H1 (cell line): ENCODE measurements around the gene TRIM50. TPM values are rescaled to one million over a fixed set of nuclear protein-coding genes. Genes with fewer than 3 reads are reported as not detected.
"Not testable (repeated sequence)": the region's sequence is repeated elsewhere in the genome, so short reads cannot be mapped to it uniquely, and the experiment has no call there.

Experiments
- CTCF ChIA-PET: fragments of 300-600 bp; sonication (Branson Sonifier 250); formaldehyde crosslinking; loops from one replicate; lab custom pipeline; 2021; ENCODE audit not compliant: partially characterized antibody; lab: Charles Lee
- POLR2A ChIA-PET: fragments of 300-600 bp; sonication (Branson Sonifier 250); formaldehyde crosslinking; loops from one replicate; lab custom pipeline; 2021; ENCODE audit warnings: inconsistent platforms; ENCODE audit not compliant: partially characterized antibody; lab: Charles Lee
- DNase-seq, 2 experiments: peaks; one replicate each; pipeline versions ENCODE4 v3.0.0 to v3.0.0-alpha.2; 2010 to 2022; ENCODE audit warnings: low spot score in 2 of 2, low read depth in 1 of 2, mixed read lengths in 1 of 2
- FAIRE-seq: peaks from 2 replicates; lab custom pipeline; 2011; peaks lifted over from hg19 to GRCh38; lab: Jason Lieb, UNC
- H2AFZ ChIP-seq: 2 replicates; pipeline ENCODE4 v1.8.1; 2012; ENCODE audit warnings: low read length, inconsistent platforms
- H2AK5ac ChIP-seq: 2 replicates; pipeline ENCODE4 v1.6.1; 2013; ENCODE audit warnings: low read depth, low read length
- H2BK120ac ChIP-seq: replicated peaks from 2 replicates; pipeline ENCODE3; 2013; ENCODE audit warnings: low read depth, low read length, inconsistent platforms
- H2BK12ac ChIP-seq: 2 replicates; pipeline ENCODE4 v1.6.1; 2013; ENCODE audit warnings: low read depth, low read length
- H2BK15ac ChIP-seq: 2 replicates; pipeline ENCODE4 v1.6.1; 2013; ENCODE audit warnings: low read length
- H2BK20ac ChIP-seq: 2 replicates; pipeline ENCODE4 v1.6.1; 2013; ENCODE audit warnings: low read length
- H2BK5ac ChIP-seq: 2 replicates; pipeline ENCODE4 v1.6.1; 2013; ENCODE audit warnings: low read depth, low read length
- H3K14ac ChIP-seq: 2 replicates; pipeline ENCODE4 v1.6.1; 2013; ENCODE audit warnings: inconsistent platforms; ENCODE audit not compliant: insufficient read length
- H3K18ac ChIP-seq: 2 replicates; pipeline ENCODE4 v1.6.1; 2013; ENCODE audit warnings: low read length; ENCODE audit errors: extremely low read depth
- H3K23ac ChIP-seq: 2 replicates; pipeline ENCODE4 v1.6.1; 2013; ENCODE audit warnings: inconsistent platforms; ENCODE audit not compliant: insufficient read length
- H3K23me2 ChIP-seq: 2 replicates; pipeline ENCODE4 v1.6.1; 2013; ENCODE audit warnings: low read depth, low read length
- H3K27ac ChIP-seq: 2 replicates; pipeline ENCODE4 v1.6.1; 2011; ENCODE audit warnings: low read depth, low read length, inconsistent platforms
- H3K27me3 ChIP-seq, 4 experiments: replicated peaks in 1 of 4; 1 replicate in 1 of 4; 2 replicates in 3 of 4; pipeline versions ENCODE4 v1.6.1 to v1.8.1; 2011 to 2013; ENCODE audit warnings: low read length in 3 of 4, mild to moderate bottlenecking in 3 of 4, inconsistent platforms in 2 of 4, mixed read lengths in 2 of 4, moderate library complexity in 1 of 4; ENCODE audit not compliant: control insufficient read depth in 3 of 4, insufficient read depth in 3 of 4; ENCODE audit errors: extremely low read depth in 1 of 4
- H3K36me3 ChIP-seq, 4 experiments: 2 replicates each; pipeline versions ENCODE4 v1.6.1 to v1.8.1; 2011 to 2013; ENCODE audit warnings: mild to moderate bottlenecking in 4 of 4, low read length in 3 of 4, moderate library complexity in 2 of 4, control low read depth in 1 of 4, inconsistent platforms in 1 of 4; ENCODE audit not compliant: insufficient read depth in 4 of 4, control insufficient read depth in 2 of 4
- H3K4ac ChIP-seq: replicated peaks from 2 replicates; pipeline ENCODE3; 2013; ENCODE audit warnings: low read length, low read depth, mixed read lengths, inconsistent platforms; ENCODE audit not compliant: insufficient read length
- H3K4me1 ChIP-seq, 4 experiments: replicated peaks in 1 of 4; 1 replicate in 1 of 4; 2 replicates in 3 of 4; pipeline versions ENCODE4 v1.6.1 to v1.8.1; 2011 to 2013; ENCODE audit warnings: low read length in 3 of 4, inconsistent platforms in 2 of 4, mixed read lengths in 1 of 4; ENCODE audit not compliant: insufficient read depth in 4 of 4, control insufficient read depth in 3 of 4
- H3K4me2 ChIP-seq, 2 experiments: 2 replicates each; pipeline versions ENCODE4 v1.6.1 to v1.8.1; 2011 to 2013; ENCODE audit warnings: low read depth in 2 of 2, low read length in 2 of 2, control low read depth in 1 of 2, inconsistent platforms in 1 of 2, mild to moderate bottlenecking in 1 of 2; ENCODE audit not compliant: insufficient read depth in 1 of 2
- H3K4me3 ChIP-seq, 4 experiments: fragments of 200-600, 300-600 bp in 1 of 4; sonication (generic), shearing (Covaris generic), sonication (Bioruptor Twin) in 1 of 4; 2 replicates each; pipeline versions ENCODE4 v1.5.1 to v1.8.1; 2011 to 2016; ENCODE audit warnings: low read length in 4 of 4, low read depth in 3 of 4, control low read depth in 2 of 4, inconsistent platforms in 2 of 4, mild to moderate bottlenecking in 2 of 4, mixed read lengths in 1 of 4, moderate library complexity in 1 of 4; ENCODE audit not compliant: insufficient read depth in 2 of 4; ENCODE audit errors: extremely low read depth in 1 of 4
- H3K56ac ChIP-seq: replicated peaks from 2 replicates; pipeline ENCODE3; 2013; ENCODE audit warnings: low read depth, mild to moderate bottlenecking, mixed read lengths, low read length, inconsistent platforms; ENCODE audit not compliant: insufficient read length
- H3K79me1 ChIP-seq: 2 replicates; pipeline ENCODE4 v1.6.1; 2013; ENCODE audit warnings: low read depth, low read length, control low read depth
- H3K79me2 ChIP-seq, 2 experiments: 2 replicates each; pipeline versions ENCODE4 v1.6.1 to v1.8.1; 2012 to 2013; ENCODE audit warnings: low read length in 2 of 2, mild to moderate bottlenecking in 2 of 2, inconsistent platforms in 1 of 2; ENCODE audit not compliant: insufficient read depth in 2 of 2, control insufficient read depth in 1 of 2
- H3K9ac ChIP-seq, 4 experiments: replicated peaks in 1 of 4; 1 replicate in 1 of 4; 2 replicates in 3 of 4; pipeline versions ENCODE4 v1.6.1 to v1.8.1; 2011 to 2013; ENCODE audit warnings: low read depth in 3 of 4, low read length in 3 of 4, control low read depth in 2 of 4, mild to moderate bottlenecking in 2 of 4, moderate library complexity in 2 of 4, inconsistent platforms in 1 of 4; ENCODE audit errors: extremely low read depth in 1 of 4
- H3K9me3 ChIP-seq, 2 experiments: 2 replicates each; pipeline versions ENCODE4 v1.6.1 to v1.8.1; 2012 to 2013; ENCODE audit warnings: mild to moderate bottlenecking in 2 of 2, moderate library complexity in 2 of 2, control low read depth in 1 of 2, inconsistent platforms in 1 of 2, low read depth in 1 of 2, low read length in 1 of 2, mixed read lengths in 1 of 2; ENCODE audit not compliant: insufficient read depth in 2 of 2
- H4K20me1 ChIP-seq, 2 experiments: replicated peaks in 1 of 2; 2 replicates each; pipeline versions ENCODE3 to v1.8.1; 2011 to 2013; ENCODE audit warnings: inconsistent platforms in 2 of 2, low read length in 2 of 2, mild to moderate bottlenecking in 1 of 2; ENCODE audit not compliant: insufficient read depth in 2 of 2, control insufficient read depth in 1 of 2
- H4K5ac ChIP-seq: 2 replicates; pipeline ENCODE4 v1.6.1; 2013; ENCODE audit warnings: low read length, low read depth, mixed read lengths, inconsistent platforms; ENCODE audit not compliant: insufficient read length
- H4K8ac ChIP-seq: 2 replicates; pipeline ENCODE4 v1.8.0; 2013; ENCODE audit warnings: mild to moderate bottlenecking, moderate library complexity, low read length, inconsistent platforms; ENCODE audit not compliant: insufficient read depth; ENCODE audit errors: extremely low read depth
- H4K91ac ChIP-seq: replicated peaks from 2 replicates; pipeline ENCODE3; 2013; ENCODE audit warnings: low read length, mixed read lengths, inconsistent platforms; ENCODE audit not compliant: insufficient read length
- WGBS, 2 experiments: shearing (Covaris generic) in 1 of 2; methylation state at CpG; one replicate each; pipeline versions ENCODE4 v1.1.6 to v1.1.7; 2013 to 2015; ENCODE audit warnings: low lambda C conversion rate in 2 of 2, mixed read lengths in 2 of 2, inconsistent platforms in 1 of 2, low coverage in 1 of 2, missing lambda C conversion rate in 1 of 2; ENCODE audit not compliant: insufficient replicate concordance in 2 of 2, insufficient coverage in 1 of 2, insufficient read length in 1 of 2; ENCODE audit errors: extremely low coverage in 1 of 2, missing lambda C conversion rate in 1 of 2; 5-methylcytosine and 5-hydroxymethylcytosine counted together
- polyA plus RNA-seq, 7 experiments: library from polyadenylated mRNA; depleted of rRNA in 3 of 7; stranded (reverse) in 5 of 7; unstranded in 2 of 7; fragments of >200 nt in 5 of 7; fragments of 200-250 nt in 2 of 7; gene quantifications; 1 replicate in 5 of 7; 2 replicates in 1 of 7; 4 replicates in 1 of 7; pipeline versions ENCODE4 v1.2.1 to v1.2.3, GENCODE V29; 2011 to 2013; ENCODE audit warnings: missing spikeins in 2 of 7, mixed read lengths in 2 of 7
- total RNA-seq: library from RNA; stranded (reverse); fragmentation: NEBNext Ultra II Directional; extraction: Animal tissue kit (Norgen Biotek cat#: 25700); gene quantifications from 2 replicates; pipeline ENCODE4 v1.2.1, GENCODE V29; 2021

Gene TRIM50
- total and polyA plus RNA-seq, 2 of the 8 experiments (the other 6 are each of a cell fraction or from before 2014, with no cell fraction given): 0.12 TPM; not detected in 1

DNA sequence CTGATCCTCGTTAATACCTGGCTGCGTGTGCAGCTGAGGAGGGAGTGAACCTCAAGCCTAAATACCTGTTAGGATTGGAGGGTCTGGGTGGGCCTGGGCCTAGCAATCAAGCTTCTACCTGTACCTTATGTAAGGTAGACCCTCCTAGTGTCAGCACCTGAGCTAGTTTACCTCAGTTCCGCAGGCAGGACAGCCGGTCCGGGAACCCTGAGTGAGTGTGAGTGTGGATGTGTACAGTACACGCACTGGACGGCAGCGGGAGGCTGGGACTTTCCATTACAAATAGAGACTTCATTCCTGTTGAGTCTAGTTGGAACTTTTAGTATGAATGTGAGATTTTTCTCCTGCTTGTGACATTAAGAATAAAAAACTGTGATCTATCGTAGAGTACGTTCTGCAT is 25.0 kb downstream of the TRIM50 start:
- H2BK12ac ChIP-seq, H3K4me2 ChIP-seq, H3K18ac ChIP-seq, POLR2A ChIA-PET, H2AFZ ChIP-seq, DNase-seq, H3K23me2 ChIP-seq, H2AK5ac ChIP-seq, H3K4ac ChIP-seq, H2BK5ac ChIP-seq, H4K5ac ChIP-seq, H3K9ac ChIP-seq, H3K27me3 ChIP-seq, H2BK15ac ChIP-seq, H4K8ac ChIP-seq, H3K79me1 ChIP-seq, FAIRE-seq, H4K91ac ChIP-seq, H3K14ac ChIP-seq, H3K56ac ChIP-seq, H3K4me3 ChIP-seq, H3K27ac ChIP-seq, H2BK20ac ChIP-seq, H3K23ac ChIP-seq, H3K9me3 ChIP-seq, H2BK120ac ChIP-seq, H4K20me1 ChIP-seq, H3K4me1 ChIP-seq: not testable (repeated sequence)
- CTCF ChIA-PET: interaction anchor here (2.0 kb wide), 1 partner anchor 149 kb away, joined by 5 read pairs; no protein-coding TSS in a partner anchor
- 100% methylated on average over 8 of the region's 10 CpGs; no CpG with 5 or more reads in 1 of the 2 experiments for WGBS, 2 experiments
- Histone ChIP-seq H3K79me2 (peaks cover 0 to 17% of the 10 kb centered on the region in 2 experiments; a peak in 3 of 4 replicates), H3K36me3 (peaks cover 7 to 34% (median 20%) of the 10 kb centered on the region in 4 experiments)

DNA sequence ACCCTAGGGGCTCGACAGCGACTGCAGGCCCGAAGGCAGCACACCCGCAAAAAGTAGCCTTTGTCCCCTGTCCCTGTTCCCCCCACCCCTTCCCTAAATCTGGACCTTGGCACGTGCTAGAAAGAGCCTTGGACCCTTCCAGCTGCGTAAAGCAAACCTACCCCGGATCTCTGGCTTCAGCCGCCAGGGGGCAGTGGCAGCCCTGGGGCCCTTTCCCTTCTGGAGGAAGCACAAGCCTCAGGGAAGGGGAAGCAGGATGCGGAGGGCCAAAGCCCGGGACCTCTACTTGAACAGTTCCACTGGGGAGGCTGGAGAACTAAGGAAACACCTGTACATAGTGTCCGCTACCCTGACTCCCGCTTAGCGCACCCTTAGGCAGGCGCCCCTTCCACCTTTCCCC is 26.8 kb downstream of the TRIM50 start:
- WGBS, 2 experiments: 63% methylated on average over 6 of the region's 14 CpGs; no CpG with 5 or more reads in 1 of the 2 experiments
- CTCF ChIA-PET: not testable (repeated sequence)

More for the DNA sequence above, 26.8 kb downstream of the TRIM50 start:
- H2BK15ac ChIP-seq, H3K4me3 ChIP-seq, H3K79me1 ChIP-seq, H3K27me3 ChIP-seq, H3K4ac ChIP-seq, H2BK20ac ChIP-seq, H4K91ac ChIP-seq, DNase-seq, H2BK5ac ChIP-seq, H2AK5ac ChIP-seq, POLR2A ChIA-PET, H3K18ac ChIP-seq, H2BK120ac ChIP-seq, H3K23ac ChIP-seq, H3K23me2 ChIP-seq, H4K8ac ChIP-seq, H3K27ac ChIP-seq, H2BK12ac ChIP-seq, H3K9me3 ChIP-seq, FAIRE-seq, H3K4me2 ChIP-seq, H4K5ac ChIP-seq, H3K56ac ChIP-seq, H2AFZ ChIP-seq, H4K20me1 ChIP-seq, H3K14ac ChIP-seq, H3K4me1 ChIP-seq, H3K79me2 ChIP-seq, H3K9ac ChIP-seq: not testable (repeated sequence)
- peaks cover 7 to 24% (median 16%) of the 10 kb centered on the region in 4 experiments for H3K36me3 ChIP-seq
